ENCODE results near the gene ZNF687.
A peak's percentile ranks its signal among the peaks of the same experiment; 100 is the strongest.

The ZNF687 gene

GRCh38 chr1:151281969-151282882 is at the start of gene ZNF687:
Gene ZNF687 (plus strand): TSS chr1:151282299. CDS start chr1:151286292, 3,993 bp downstream.
- H3K9me3 Mint-ChIP-seq = no peaks in the 10 kb centered on the region
- no peaks in the 10 kb centered on the region for H3K27me3 Mint-ChIP-seq (ENCODE audit: low read depth)
- DNase-seq (ENCODE audit: low spot score) = peak; percentile 99
- H3K36me3 Mint-ChIP-seq (ENCODE audit: low read depth) = peaks cover 5% of the 10 kb centered on the region
- peak within 1 kb of the TSS; percentile 99 for H3K27ac Mint-ChIP-seq
- H3K4me1 Mint-ChIP-seq (ENCODE audit: low read depth) = peaks cover 18% of the 10 kb centered on the region
- peak within 1 kb of the TSS; percentile 95 for H3K4me3 Mint-ChIP-seq

GRCh38 chr1:151235235-151235634 is 46.9 kb upstream of the ZNF687 start:
- no peak overlapping the region for H3K27ac Mint-ChIP-seq
- no peak overlapping the region for H3K4me3 Mint-ChIP-seq
- peaks cover 67% of the 10 kb centered on the region for H3K36me3 Mint-ChIP-seq (ENCODE audit: low read depth)
- H3K9me3 Mint-ChIP-seq = no peaks in the 10 kb centered on the region
- DNase-seq (ENCODE audit: low spot score) = no peak
- H3K4me1 Mint-ChIP-seq (ENCODE audit: low read depth) = peaks cover 2% of the 10 kb centered on the region
- no peaks in the 10 kb centered on the region for H3K27me3 Mint-ChIP-seq (ENCODE audit: low read depth)

- no peak for DNase-seq (ENCODE audit: low spot score)
- H3K4me1 Mint-ChIP-seq (ENCODE audit: low read depth) = peaks cover 2% of the 10 kb centered on the region
- no peaks in the 10 kb centered on the region for H3K9me3 Mint-ChIP-seq
- H3K27me3 Mint-ChIP-seq (ENCODE audit: low read depth) = no peaks in the 10 kb centered on the region
- no peak overlapping the region for H3K27ac Mint-ChIP-seq
- H3K36me3 Mint-ChIP-seq (ENCODE audit: low read depth) = peaks cover 63% of the 10 kb centered on the region
- H3K4me3 Mint-ChIP-seq = no peak overlapping the region
These were observed 44.2 kb upstream of the ZNF687 start for GRCh38 chr1:151237678-151238466.

GRCh38 chr1:151238467-151238739 is 43.7 kb upstream of the ZNF687 start:
- DNase-seq (ENCODE audit: low spot score) = no peak
- Mint-ChIP-seq H3K27ac (no peak overlapping the region), H3K4me3 (no peak overlapping the region), H3K4me1 (ENCODE audit: low read depth) (peaks cover 2% of the 10 kb centered on the region), H3K9me3 (no peaks in the 10 kb centered on the region), H3K36me3 (ENCODE audit: low read depth) (peaks cover 64% of the 10 kb centered on the region), H3K27me3 (ENCODE audit: low read depth) (no peaks in the 10 kb centered on the region)

- Mint-ChIP-seq H3K9me3 (no peaks in the 10 kb centered on the region), H3K4me1 (ENCODE audit: low read depth) (peaks cover 2% of the 10 kb centered on the region), H3K27ac (no peak overlapping the region), H3K4me3 (no peak overlapping the region), H3K36me3 (ENCODE audit: low read depth) (peaks cover 59% of the 10 kb centered on the region), H3K27me3 (ENCODE audit: low read depth) (no peaks in the 10 kb centered on the region)
- no peak for DNase-seq (ENCODE audit: low spot score)
These were observed 39.7 kb upstream of the ZNF687 start for GRCh38 chr1:151242442-151242841.

GRCh38 chr1:151243683-151244216 is 38.3 kb upstream of the ZNF687 start:
- Mint-ChIP-seq H3K27ac (no peak overlapping the region), H3K4me1 (ENCODE audit: low read depth) (no peaks in the 10 kb centered on the region), H3K9me3 (no peaks in the 10 kb centered on the region), H3K27me3 (ENCODE audit: low read depth) (no peaks in the 10 kb centered on the region), H3K36me3 (ENCODE audit: low read depth) (peaks cover 61% of the 10 kb centered on the region), H3K4me3 (no peak overlapping the region)
- DNase-seq (ENCODE audit: low spot score) = no peak

GRCh38 chr1:151246786-151247185 is 35.3 kb upstream of the ZNF687 start:
- Mint-ChIP-seq H3K27me3 (ENCODE audit: low read depth) (no peaks in the 10 kb centered on the region), H3K27ac (no peak overlapping the region), H3K4me3 (no peak overlapping the region), H3K4me1 (ENCODE audit: low read depth) (no peaks in the 10 kb centered on the region), H3K36me3 (ENCODE audit: low read depth) (peaks cover 61% of the 10 kb centered on the region), H3K9me3 (no peaks in the 10 kb centered on the region)
- no peak for DNase-seq (ENCODE audit: low spot score)

- peaks cover 28% of the 10 kb centered on the region for H3K36me3 Mint-ChIP-seq (ENCODE audit: low read depth)
- no peaks in the 10 kb centered on the region for H3K27me3 Mint-ChIP-seq (ENCODE audit: low read depth)
- no peaks in the 10 kb centered on the region for H3K9me3 Mint-ChIP-seq
- peak; percentile 37 for DNase-seq (ENCODE audit: low spot score)
- no peak overlapping the region for H3K4me3 Mint-ChIP-seq
- H3K4me1 Mint-ChIP-seq (ENCODE audit: low read depth) = peaks cover 10% of the 10 kb centered on the region
- no peak overlapping the region for H3K27ac Mint-ChIP-seq
These were observed 30.2 kb upstream of the ZNF687 start for GRCh38 chr1:151251656-151252470.

- Mint-ChIP-seq H3K27me3 (ENCODE audit: low read depth) (no peaks in the 10 kb centered on the region), H3K27ac (peak within 1 kb of the TSS; percentile 91), H3K4me3 (peak within 1 kb of the TSS; percentile 92), H3K4me1 (ENCODE audit: low read depth) (peaks cover 15% of the 10 kb centered on the region), H3K36me3 (ENCODE audit: low read depth) (peaks cover 9% of the 10 kb centered on the region), H3K9me3 (no peaks in the 10 kb centered on the region)
- peak; percentile 92 for DNase-seq (ENCODE audit: low spot score)
These were observed 27.6 kb upstream of the ZNF687 start, which contains the start of gene PSMD4 for GRCh38 chr1:151254217-151255213. Gene PSMD4 (plus strand): TSS chr1:151254734. CDS start chr1:151254783, 49 bp downstream.

GRCh38 chr1:151255381-151255780 is 26.7 kb upstream of the ZNF687 start:
- Mint-ChIP-seq H3K36me3 (ENCODE audit: low read depth) (peaks cover 4% of the 10 kb centered on the region), H3K4me1 (ENCODE audit: low read depth) (peaks cover 15% of the 10 kb centered on the region), H3K27me3 (ENCODE audit: low read depth) (no peaks in the 10 kb centered on the region), H3K27ac (peak overlapping the region; percentile 91), H3K4me3 (peak overlapping the region; percentile 92), H3K9me3 (no peaks in the 10 kb centered on the region)
- DNase-seq (ENCODE audit: low spot score) = no peak

- H3K27me3 Mint-ChIP-seq (ENCODE audit: low read depth) = no peaks in the 10 kb centered on the region
- peaks cover 15% of the 10 kb centered on the region for H3K4me1 Mint-ChIP-seq (ENCODE audit: low read depth)
- DNase-seq (ENCODE audit: low spot score) = no peak
- H3K36me3 Mint-ChIP-seq (ENCODE audit: low read depth) = peaks cover 9% of the 10 kb centered on the region
- H3K27ac Mint-ChIP-seq = no peak overlapping the region
- H3K4me3 Mint-ChIP-seq = no peak overlapping the region
- H3K9me3 Mint-ChIP-seq = no peaks in the 10 kb centered on the region
These were observed 22.7 kb upstream of the ZNF687 start for GRCh38 chr1:151259351-151259750.

- Mint-ChIP-seq H3K36me3 (ENCODE audit: low read depth) (peaks cover 40% of the 10 kb centered on the region), H3K27ac (no peak overlapping the region), H3K4me1 (ENCODE audit: low read depth) (no peaks in the 10 kb centered on the region), H3K27me3 (ENCODE audit: low read depth) (no peaks in the 10 kb centered on the region), H3K9me3 (no peaks in the 10 kb centered on the region), H3K4me3 (no peak overlapping the region)
- no peak for DNase-seq (ENCODE audit: low spot score)
These were observed 16.5 kb upstream of the ZNF687 start for GRCh38 chr1:151265446-151266236.
